IPS-18c (cell line): ENCODE results near the gene SCN1B.
"Not testable (repeated sequence)": the region's sequence is repeated elsewhere in the genome, so short reads cannot be mapped to it uniquely, and the experiment has no call there.

Experiments used
- H3K4me3 ChIP-seq: 2 replicates; pipeline ENCODE4 v1.7.0; 2013; ENCODE audit warnings: low read depth, mild to moderate bottlenecking, low read length, moderate library complexity; ENCODE audit not compliant: insufficient read depth
- H3K9me3 ChIP-seq: one replicate; pipeline ENCODE4 v1.6.1; 2013; ENCODE audit warnings: mild to moderate bottlenecking, low read length, moderate library complexity; ENCODE audit not compliant: control insufficient read depth, insufficient read depth

The SCN1B gene

DNA sequence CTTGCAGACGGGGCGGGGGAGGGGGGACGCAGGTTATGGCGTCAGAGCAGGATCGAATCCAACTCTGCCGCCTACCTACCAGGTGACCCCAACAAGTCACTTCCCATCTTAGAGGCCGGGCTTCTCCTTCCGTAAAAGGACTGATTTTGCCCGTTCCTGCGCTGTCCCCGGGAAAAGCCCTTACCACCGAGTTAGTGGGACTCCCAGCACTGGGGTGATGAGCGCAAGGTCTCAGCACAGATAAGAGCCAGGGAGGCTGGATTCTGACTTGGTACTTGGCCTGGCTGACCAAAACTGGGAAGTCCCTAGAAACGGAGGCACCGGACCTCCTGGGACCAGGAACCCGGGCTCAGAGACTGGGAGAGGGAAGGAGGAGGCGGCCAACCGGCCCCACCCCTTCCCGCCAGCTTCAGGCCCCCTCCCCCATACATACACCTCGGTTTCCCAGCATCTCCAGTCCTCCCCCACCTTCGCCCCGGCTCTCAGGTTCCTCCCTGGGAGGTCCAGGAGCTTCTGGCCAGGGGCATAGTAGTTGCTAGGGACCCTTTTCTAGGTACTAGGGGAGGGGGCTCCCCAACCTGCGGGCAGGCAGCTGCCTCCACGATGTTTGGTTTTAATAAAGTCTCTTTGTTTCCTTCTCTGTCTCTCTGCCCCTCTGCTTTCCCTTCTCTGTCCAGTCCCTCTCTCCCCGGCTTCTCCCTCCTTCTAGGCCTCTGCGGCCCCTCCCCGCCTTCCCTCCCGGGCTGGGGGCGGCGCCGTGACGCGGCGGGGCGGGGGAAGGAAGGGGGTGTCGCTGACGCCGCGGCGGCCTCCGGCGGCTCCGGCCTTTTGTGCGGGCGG lies 30.6 kb upstream of the SCN1B start, which contains the start of gene GRAMD1A:
Gene GRAMD1A (plus strand): TSS at position 826 of the 840 bp plus-strand sequence. CDS start 156 bp downstream, outside the sequence.
- Histone ChIP-seq H3K9me3 (no peaks in the 10 kb centered on the region), H3K4me3 (peak within 1 kb of the TSS; percentile 68)

DNA sequence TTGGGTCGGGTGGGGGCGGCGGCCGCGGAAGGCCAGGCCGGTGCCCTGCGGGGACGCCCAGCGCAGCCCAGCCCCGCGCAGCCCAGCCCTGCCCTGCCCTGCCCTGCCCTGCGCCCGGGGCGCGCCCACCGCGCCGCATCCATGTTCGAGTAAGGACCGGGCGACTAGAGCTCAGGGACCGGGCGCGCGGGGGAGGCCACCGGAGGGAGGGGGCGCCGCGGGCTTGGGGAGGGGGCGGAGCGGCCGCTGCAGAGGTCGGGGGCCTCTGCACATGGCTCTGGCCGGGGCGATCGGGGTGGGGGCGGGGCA lies 30.0 kb upstream of the SCN1B start:
- peak overlapping the region; percentile 68 for H3K4me3 ChIP-seq
- no peaks in the 10 kb centered on the region for H3K9me3 ChIP-seq

DNA sequence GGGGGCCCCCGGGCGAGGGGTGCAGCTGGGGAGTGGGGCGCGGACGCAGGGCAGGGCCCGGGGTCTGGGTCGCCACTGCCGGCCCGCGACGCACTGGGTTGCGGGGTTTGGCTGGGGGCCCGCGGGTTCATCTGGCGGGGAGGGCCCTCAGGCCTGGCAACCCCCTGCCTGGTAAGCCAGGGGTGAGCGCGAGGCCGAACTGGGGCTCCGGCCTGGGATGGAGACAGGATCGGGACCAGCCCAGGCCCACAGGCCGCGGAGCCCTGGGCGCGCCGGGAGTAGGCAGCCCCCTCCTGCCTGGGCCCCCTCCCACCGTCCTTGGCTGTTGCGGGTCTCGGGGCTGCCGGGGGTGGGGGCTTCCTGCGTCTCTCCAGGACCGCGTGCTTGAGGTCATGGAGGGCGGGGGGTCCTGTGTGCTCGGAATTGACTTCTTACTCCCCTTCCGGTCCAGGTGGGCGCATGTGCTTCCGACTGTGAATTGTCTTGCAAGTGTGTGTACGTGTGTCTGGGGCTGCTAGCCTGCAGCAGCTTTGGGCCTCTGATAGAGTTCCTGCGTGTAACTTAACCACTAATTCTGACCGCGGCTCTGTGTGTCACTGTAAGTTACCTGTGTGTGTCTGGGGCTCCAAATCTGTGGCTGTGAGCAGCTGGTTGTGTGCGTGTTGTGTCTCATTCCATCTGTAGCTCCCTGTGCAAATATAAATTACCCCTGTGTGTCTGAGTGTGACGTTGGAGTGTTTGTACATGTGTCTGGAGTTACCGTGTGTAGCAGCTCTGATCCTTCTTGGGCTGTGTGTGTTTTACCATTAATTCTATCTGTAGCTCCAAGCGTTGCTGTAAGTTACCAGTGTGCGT lies 29.4 kb upstream of the SCN1B start:
- H3K9me3 ChIP-seq = no peaks in the 10 kb centered on the region
- peak overlapping the region; percentile 68 for H3K4me3 ChIP-seq

DNA sequence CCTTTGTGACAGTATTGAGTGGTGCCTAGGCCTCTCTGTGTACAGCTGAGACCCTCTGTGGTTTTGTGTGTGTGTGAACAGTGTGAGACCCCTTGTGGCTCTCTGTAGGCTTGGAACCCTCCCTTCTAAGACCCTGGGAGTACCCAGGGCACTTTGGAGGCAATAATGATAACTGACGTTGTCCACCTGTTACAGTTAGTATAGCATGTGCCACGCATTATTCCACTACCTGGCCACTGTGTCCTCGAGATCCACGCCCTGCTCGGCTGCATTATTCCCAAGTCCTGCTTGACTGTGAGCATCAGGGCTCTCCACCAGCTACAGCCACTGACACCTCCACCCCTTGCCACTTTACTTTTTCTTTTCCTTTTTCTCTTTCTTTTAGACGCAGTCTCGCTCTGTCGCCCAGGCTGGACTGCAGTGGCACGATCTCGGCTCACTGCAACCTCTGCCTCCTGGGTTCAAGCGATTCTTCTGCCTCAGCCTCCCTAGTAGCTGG lies 28.2 kb upstream of the SCN1B start:
- no peak overlapping the region for H3K4me3 ChIP-seq

DNA sequence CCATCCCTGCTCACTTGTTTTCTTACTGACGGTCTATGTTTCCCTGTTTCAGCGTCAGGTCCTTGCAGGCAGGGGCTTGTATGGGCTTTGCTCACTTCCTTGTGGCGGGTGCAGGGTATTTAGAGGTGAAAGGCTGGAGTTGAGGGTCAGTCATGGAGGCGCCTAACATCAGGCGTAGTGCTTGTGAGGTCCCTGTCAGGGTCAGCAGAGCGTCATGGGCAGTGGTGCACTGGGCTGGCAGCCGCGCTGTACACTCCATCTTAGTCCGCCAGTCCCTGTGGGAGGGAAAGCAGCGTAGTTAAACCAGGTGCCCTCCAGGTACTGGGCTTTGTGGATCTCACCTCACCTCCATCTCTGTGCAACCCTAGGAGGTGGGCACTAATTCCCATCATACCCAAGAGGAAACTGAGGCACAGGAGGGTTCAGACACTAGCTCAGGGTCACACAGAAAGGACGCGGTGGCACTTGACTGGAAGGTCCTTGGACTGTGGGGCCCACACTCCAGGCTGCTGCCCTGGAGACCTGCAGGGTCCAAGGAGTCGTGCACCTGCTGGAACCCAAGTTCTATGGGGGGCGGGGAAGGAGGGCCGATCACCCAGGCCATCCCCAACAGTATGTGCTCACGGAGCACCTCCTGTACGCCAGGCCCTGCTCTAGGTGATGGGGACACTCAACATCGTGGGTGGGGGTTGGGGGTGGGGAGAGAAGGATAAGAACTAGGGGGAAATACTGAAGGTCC lies 25.6 kb upstream of the SCN1B start:
- Histone ChIP-seq H3K9me3 (no peaks in the 10 kb centered on the region), H3K4me3 (no peak overlapping the region)

More for the DNA sequence above, 28.2 kb upstream of the SCN1B start:
- H3K9me3 ChIP-seq = no peaks in the 10 kb centered on the region

DNA sequence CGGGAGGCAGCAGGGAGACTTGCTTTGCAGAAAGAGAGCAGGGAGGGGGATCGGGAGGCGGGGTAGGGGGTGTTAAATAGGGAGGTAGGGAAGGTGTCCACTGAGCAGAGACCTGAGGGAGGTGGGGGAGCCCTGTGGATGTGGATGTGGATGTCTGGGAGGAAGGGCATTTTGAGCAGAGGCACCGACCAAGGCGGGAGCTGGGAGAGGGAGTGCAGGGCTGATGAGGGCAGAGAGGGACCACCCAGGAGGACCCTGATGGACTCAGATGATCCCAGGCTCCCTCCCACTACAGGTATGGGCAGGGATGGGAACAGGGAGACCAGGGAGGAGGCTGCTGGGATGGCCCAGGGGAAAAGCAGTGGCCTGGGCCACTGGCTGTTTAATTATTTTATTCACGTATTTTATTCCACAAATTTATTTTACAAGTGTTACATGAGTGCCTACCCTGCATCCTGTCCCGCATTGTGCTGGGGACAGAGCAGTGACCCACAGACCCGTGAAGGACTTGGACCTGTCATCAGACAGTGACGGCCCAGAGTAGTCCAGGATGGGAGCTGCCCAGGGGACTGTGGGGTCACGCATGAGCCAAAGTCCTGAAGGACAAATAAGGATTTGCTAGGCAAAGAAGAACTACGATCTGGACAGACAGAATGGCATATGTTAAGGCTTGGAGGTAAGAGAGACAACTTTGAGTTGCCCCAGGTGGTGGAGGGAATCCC lies 24.9 kb upstream of the SCN1B start:
- H3K9me3 ChIP-seq = no peaks in the 10 kb centered on the region
- H3K4me3 ChIP-seq = no peak overlapping the region

DNA sequence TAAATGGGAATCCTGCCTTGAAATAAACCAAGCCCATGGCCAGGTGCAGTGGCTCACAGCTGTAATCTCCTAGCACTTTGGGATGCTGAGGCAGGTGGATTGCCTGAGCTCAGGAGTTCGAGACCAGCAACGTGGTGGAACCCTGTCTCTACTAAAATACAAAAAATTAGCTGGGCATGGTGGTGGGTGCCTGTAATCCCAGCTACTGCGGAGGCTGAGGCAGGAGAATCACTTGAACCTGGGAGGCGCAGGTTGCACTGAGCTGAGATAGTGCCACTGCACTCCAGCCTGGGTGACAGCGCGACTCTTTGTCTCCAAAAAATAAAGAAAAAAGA lies 24.3 kb upstream of the SCN1B start:
- H3K9me3 ChIP-seq, H3K4me3 ChIP-seq: not testable (repeated sequence)

DNA sequence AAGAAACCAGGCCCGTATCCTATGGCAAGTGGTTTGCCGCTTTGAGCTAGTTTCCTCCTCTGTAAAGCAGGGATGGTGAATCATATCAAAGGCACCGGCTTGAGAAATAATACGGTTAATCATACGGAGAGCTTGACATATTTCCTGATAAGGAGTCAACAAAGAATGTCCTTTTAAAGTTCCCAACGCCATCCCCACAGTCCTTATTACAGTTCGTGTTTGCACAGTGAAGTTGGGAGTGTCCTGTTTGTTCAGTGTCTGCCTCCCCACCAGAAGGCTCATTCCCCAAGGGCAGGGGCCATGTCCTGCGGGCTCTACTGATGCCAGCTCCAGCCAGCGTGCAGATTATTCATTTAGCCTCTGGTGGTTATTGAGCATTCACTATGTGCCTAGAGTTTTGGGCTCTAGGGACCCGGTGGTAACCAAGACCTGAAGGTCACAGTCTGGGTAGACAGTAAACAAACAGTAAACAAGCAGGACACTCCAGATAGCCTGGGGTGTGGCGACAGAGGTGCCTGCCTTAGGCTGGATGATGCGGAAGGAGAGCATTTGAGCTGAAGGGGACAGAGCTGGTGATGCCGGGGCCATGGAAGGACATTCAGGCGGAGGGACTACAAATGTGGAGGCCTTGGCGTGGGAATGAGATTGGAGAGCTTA lies 23.8 kb upstream of the SCN1B start:
- H3K4me3 ChIP-seq = no peak overlapping the region

DNA sequence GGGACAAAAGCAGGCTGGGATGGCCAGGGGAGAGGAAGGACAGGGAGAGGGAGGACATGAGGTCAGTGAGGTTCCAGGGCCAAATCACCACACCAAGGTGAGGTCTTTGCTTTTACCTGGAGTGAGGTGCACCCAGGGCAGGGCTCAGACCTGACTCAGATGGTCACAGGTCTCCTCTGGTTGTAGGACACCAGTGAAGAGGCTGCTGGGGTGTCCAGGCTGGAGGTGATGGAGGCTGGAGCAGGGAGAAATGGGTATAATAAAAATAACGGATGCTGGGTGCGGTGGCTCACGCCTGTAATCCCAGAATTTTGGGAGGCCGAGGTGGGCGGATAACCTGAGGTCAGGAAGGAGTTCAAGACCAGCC lies 23.3 kb upstream of the SCN1B start:
- Histone ChIP-seq H3K9me3 (no peaks in the 10 kb centered on the region), H3K4me3 (no peak overlapping the region)

More for the DNA sequence above, 23.8 kb upstream of the SCN1B start:
- H3K9me3 ChIP-seq = no peaks in the 10 kb centered on the region

DNA sequence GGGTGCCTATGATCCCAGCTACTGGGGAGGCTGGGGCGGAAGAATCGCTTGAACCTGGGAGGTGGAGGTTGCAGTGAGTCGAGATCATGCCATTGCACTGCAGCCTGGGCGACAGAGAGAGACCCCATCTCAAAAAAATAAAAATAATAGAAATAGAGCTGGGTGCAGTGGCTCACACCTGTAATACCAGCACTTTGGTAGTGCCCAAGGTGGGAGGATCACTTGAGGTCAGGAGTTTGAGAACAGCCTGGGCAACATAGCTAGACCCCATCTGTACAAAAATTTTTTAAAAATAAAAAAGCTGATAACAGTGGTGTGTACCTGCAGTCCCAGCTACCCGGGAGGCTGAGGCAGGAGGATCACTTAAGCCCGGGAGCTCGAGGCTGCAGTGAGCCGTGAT lies 22.8 kb upstream of the SCN1B start:
- H3K4me3 ChIP-seq, H3K9me3 ChIP-seq: not testable (repeated sequence)

DNA sequence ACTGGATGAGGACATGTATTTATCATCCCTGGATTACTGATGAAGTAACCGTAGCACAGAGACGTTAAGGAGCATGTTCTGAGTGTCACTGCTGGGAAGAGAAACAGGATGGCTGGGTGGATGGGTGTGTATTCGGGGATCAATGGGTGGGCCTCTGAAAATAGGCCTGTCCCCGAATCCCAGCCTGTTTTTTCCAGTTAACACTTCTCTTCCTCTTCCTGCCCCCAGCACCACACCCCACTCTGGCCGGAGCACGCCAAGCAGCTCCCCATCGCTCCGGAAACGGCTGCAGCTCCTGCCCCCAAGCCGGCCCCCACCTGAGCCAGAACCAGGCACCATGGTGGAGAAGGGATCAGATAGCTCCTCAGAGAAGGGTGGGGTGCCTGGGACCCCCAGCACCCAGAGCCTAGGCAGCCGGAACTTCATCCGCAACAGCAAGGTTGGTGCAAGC lies 21.4 kb upstream of the SCN1B start:
- no peak overlapping the region for H3K4me3 ChIP-seq
- H3K9me3 ChIP-seq = no peaks in the 10 kb centered on the region

DNA sequence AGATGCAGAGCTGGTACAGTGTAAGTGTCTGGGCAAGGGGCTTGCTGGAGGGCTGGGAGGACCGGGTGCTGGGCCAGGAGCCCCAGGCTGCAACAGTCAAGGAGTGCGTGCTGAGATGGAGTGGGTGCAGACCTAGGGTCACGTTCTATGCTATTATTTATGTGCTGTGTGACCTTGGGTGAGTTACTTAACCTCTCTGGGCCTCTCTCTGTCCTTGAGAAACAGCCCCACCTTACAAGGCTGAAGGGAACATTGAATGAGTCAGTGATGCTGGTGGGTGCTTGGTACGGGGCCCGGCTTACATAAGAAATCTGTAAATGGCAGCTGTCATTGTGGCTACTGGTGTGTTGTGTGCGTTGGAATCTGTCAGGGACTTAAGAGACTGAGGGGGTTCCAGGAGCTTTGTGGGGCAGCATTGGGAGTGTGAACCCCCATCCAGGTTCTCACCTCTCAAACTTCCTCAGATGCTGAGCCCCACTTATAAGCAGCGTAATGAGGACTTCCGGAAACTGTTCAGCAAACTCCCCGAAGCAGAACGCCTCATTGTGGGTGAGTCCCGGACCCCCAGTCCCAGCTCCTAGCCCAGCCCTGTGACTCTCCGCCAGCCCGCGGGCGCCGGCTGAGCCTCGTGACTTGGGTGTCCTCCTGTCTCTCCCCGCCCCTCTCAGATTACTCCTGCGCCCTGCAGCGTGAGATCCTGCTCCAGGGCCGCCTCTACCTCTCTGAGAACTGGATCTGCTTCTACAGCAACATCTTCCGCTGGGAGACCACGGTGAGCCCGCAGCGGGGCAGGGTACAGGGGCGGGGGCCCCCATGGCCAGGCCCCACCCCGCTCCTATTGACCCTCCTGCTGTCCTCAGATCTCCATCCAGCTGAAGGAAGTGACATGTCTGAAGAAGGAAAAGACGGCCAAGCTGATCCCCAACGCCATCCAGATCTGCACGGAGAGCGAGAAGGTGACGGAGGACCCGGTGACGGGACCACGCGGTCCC lies 20.6 kb upstream of the SCN1B start:
- Histone ChIP-seq H3K4me3 (no peak overlapping the region), H3K9me3 (no peaks in the 10 kb centered on the region)

DNA sequence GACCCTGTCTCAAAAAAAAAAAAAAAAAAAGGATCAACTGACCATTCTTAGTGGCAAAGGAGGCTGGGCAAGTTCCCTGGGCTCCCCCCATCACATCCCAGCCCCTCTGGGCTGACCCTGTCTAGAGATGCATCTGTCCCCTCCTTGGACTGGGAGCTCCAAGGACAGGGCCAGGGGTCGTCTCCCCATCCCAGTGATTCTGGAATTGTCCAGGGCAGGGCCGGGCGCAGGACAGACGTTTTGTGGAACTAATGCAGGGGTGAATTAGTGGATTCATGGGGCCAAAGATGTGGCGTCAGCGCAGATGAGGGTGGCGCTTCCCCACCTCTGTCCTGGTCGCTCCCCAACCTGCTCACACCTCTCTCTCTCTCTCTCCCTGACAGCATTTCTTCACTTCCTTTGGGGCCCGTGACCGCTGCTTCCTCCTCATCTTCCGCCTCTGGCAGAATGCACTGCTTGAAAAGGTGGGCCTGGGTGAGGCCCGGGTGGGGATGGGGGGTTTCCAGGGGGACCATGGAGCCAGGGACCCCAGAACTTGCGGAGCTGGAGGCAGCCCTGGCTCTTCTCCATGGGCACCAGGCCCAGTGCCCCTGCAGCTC lies 19.1 kb upstream of the SCN1B start:
- Histone ChIP-seq H3K4me3 (no peak overlapping the region), H3K9me3 (no peaks in the 10 kb centered on the region)

DNA sequence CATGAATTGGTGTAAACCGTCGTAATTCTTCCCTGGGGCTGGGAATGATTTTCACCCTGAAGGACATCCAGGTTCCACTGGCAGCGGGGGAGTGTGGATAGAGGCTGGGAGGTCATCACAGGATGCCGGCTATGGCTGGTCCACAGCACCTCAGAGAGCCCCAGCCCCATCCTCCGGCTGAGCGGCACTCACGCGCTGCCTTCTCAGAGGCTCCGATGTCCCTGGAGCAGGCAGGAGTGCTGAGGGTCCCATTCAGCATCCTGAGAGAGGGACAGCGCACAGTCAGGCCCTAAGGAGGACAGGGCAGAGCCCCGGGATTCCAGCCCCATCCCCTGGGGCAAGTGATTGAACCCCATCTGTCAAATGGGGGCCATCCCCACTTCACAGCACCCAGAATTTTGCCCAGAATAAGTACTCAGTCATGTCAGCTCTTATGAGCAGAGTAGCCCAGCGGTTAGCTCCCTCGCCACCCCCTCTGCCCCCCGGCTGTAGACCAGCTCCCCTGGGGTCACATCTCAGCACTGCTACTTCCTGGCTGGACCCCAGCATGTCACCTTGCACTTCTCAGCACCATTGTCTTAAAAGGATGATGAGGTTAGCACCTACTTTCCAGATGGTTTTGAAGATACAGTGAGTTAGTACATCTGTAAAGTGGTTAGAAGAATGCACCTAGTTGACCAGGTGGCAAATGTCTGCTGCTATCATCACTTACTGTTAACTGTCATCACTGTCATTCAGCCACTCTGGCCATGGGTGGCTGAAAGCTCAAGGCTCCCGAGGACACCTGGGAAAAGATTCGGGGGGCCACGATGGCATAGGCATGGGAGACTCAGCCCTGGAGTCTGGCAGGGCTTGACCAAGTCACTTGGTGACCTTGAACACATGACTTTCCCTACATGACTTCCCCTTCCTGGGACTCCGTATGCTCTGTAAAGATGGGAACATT lies 18.3 kb upstream of the SCN1B start:
- no peak overlapping the region for H3K4me3 ChIP-seq
- H3K9me3 ChIP-seq = no peaks in the 10 kb centered on the region
